ENCODE data around the gene TYR. TPM values are rescaled to one million over a fixed set of nuclear protein-coding genes. Genes with fewer than 3 reads are reported as not detected.
A peak's percentile ranks its signal among the peaks of the same experiment; 100 is the strongest.

The TYR gene
- total RNA-seq, 1 experiment from 2014 or later = not detected

DNA sequence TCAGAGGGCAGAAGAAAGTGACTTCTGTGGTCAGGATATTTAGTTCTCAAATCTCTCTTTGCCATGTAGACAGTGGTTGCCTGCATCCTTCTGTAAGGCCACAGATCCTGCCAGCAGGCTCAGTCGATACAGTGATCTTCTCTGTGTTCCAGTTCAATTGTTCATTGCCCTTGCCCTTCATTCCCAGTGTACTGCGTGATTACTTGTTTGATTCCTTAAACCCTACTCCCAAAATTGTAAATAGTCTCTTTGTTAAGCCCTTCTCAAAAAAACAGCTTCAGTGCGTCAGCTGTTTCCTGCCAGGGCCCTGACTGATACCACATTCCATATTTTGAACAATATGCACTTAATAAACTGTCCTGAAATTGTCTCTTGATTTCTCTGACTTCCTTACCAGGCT, 9.3 kb upstream of the TYR start:
- H3K27me3 Mint-ChIP-seq (ENCODE audit: low read depth) = no peaks in the 10 kb centered on the region
- Histone ChIP-seq H4K5ac (ENCODE audit: insufficient read length, low read depth, low read length) (no peak overlapping the region), H2BK5ac (ENCODE audit: insufficient read length, low read length) (no peak overlapping the region), H2AFZ (ENCODE audit: low read length) (no peak overlapping the region), H4K20me1 (ENCODE audit: control insufficient read depth, insufficient read depth, insufficient read length) (no peaks in the 10 kb centered on the region), H3K27ac (ENCODE audit: insufficient read length, low read depth, low read length) (no peak overlapping the region), H3K23ac (ENCODE audit: insufficient read length, low read depth, low read length) (no peak overlapping the region), H3T11ph (ENCODE audit: low read length) (no peak overlapping the region), H3K79me1 (ENCODE audit: insufficient read depth, low read depth, low read length, poor library complexity, severe bottlenecking) (no peaks in the 10 kb centered on the region), H3K4me1 (ENCODE audit: insufficient read depth, low read length) (no peaks in the 10 kb centered on the region), H3K79me2 (ENCODE audit: insufficient read depth, low read length) (no peaks in the 10 kb centered on the region), H3K9me3 (ENCODE audit: control insufficient read depth, low read depth, low read length) (no peaks in the 10 kb centered on the region), H3K14ac (ENCODE audit: insufficient read depth, low read length) (no peak overlapping the region), H2BK12ac (ENCODE audit: insufficient read length, low read depth, low read length) (no peak overlapping the region), H3K4me2 (ENCODE audit: insufficient read depth, insufficient read length, low read length) (no peak overlapping the region), H4K91ac (ENCODE audit: insufficient read length, low read depth, low read length) (no peak overlapping the region), H4K8ac (replicated peaks; ENCODE audit: insufficient read length, low read depth, low read length) (no peak overlapping the region), H3K9ac (ENCODE audit: extremely low read depth, insufficient read length, low read length) (no peak overlapping the region), H2BK20ac (ENCODE audit: low read depth, low read length, poor library complexity, severe bottlenecking) (no peak overlapping the region), H2BK15ac (ENCODE audit: low read depth, low read length) (no peak overlapping the region), H3K18ac (ENCODE audit: insufficient read length, low read depth, low read length) (no peak overlapping the region), H2AK5ac (ENCODE audit: insufficient read length, low read length) (no peak overlapping the region), H3K56ac (ENCODE audit: insufficient read length, low read depth, low read length) (no peak overlapping the region), H3K27me3 (ENCODE audit: insufficient read depth, low read length) (no peaks in the 10 kb centered on the region), H3K4ac (ENCODE audit: low read depth, low read length) (no peak overlapping the region), H2BK120ac (ENCODE audit: low read depth, low read length, poor library complexity, severe bottlenecking) (no peak overlapping the region), H3K23me2 (ENCODE audit: insufficient read length, low read depth, low read length, poor library complexity, severe bottlenecking) (no peaks in the 10 kb centered on the region)
- no CpG with 5 or more reads among the region's 3 CpGs for WGBS (ENCODE audit: extremely low coverage, insufficient read length, low lambda C conversion rate)
- peak overlapping the region in 2 of 3 experiments; percentile 9 to 27; a peak in 2 of 7 replicates for H3K27ac Mint-ChIP-seq
- H3K9me3 Mint-ChIP-seq = no peaks in the 10 kb centered on the region
- no peak for DNase-seq
- TF ChIP-seq, protein P1, sequence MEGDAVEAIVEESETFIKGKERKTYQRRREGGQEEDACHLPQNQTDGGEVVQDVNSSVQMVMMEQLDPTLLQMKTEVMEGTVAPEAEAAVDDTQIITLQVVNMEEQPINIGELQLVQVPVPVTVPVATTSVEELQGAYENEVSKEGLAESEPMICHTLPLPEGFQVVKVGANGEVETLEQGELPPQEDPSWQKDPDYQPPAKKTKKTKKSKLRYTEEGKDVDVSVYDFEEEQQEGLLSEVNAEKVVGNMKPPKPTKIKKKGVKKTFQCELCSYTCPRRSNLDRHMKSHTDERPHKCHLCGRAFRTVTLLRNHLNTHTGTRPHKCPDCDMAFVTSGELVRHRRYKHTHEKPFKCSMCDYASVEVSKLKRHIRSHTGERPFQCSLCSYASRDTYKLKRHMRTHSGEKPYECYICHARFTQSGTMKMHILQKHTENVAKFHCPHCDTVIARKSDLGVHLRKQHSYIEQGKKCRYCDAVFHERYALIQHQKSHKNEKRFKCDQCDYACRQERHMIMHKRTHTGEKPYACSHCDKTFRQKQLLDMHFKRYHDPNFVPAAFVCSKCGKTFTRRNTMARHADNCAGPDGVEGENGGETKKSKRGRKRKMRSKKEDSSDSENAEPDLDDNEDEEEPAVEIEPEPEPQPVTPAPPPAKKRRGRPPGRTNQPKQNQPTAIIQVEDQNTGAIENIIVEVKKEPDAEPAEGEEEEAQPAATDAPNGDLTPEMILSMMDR (conservative IDR thresholded peaks at IDR 0.05) = no peak
- no peak overlapping the region for H3K4me3 Mint-ChIP-seq
- H3K36me3 Mint-ChIP-seq (ENCODE audit: insufficient read depth in 1 of 3, low read depth in 3 of 3) = no peaks in the 10 kb centered on the region
- H3K4me1 Mint-ChIP-seq = peaks cover 4 to 8% of the 10 kb centered on the region in 2 experiments; a peak in 3 of 4 replicates
